Endothelial cell of umbilical vein (primary cell): ENCODE data around the gene PHACTR2. TPM values are rescaled to one million over a fixed set of nuclear protein-coding genes. Genes with fewer than 3 reads are reported as not detected.
A peak's percentile ranks its signal among the peaks of the same experiment; 100 is the strongest.

Experiments used
- BruUV-seq: library from RNA; stranded (reverse); fragments of 400-500 nt; replicated peaks from 2 replicates; lab custom pipeline; 2021; lab: Mats Ljungman, UMichigan
- CTCF ChIA-PET: fragments of 300-600, 350-600 bp; sonication (Branson Sonifier 250); formaldehyde crosslinking; loops from one replicate; lab custom pipeline; 2021; ENCODE audit warnings: antibody characterized with exemption, inconsistent platforms; lab: Charles Lee
- POLR2A ChIA-PET: fragments of 300-600, 350-600 bp; sonication (Branson Sonifier 250); formaldehyde crosslinking; loops from one replicate; lab custom pipeline; 2021; ENCODE audit warnings: antibody characterized with exemption, inconsistent platforms; lab: Charles Lee
- DNase-seq: peaks from one replicate; pipeline ENCODE4 v3.0.0-alpha.2; 2011; ENCODE audit warnings: low read depth, low spot score
- FAIRE-seq: peaks from 2 replicates; lab custom pipeline; 2011; peaks lifted over from hg19 to GRCh38; lab: Jason Lieb, UNC
- H2AFZ ChIP-seq: 2 replicates; pipeline ENCODE4 v1.6.0; 2012; ENCODE audit warnings: low read depth, low read length, control low read depth, inconsistent platforms
- H3K27ac ChIP-seq: 2 replicates; pipeline ENCODE4 v1.5.1; 2011; ENCODE audit warnings: low read depth, mild to moderate bottlenecking, control low read depth, low read length, moderate library complexity; ENCODE audit not compliant: insufficient read depth
- H3K27me3 ChIP-seq, 2 experiments: 2 replicates each; pipeline versions ENCODE4 v1.6.0 to v1.6.1; 2011; ENCODE audit warnings: low read length in 2 of 2, mixed read lengths in 1 of 2; ENCODE audit not compliant: control insufficient read depth in 2 of 2, insufficient read depth in 2 of 2
- H3K36me3 ChIP-seq, 2 experiments: 2 replicates in 1 of 2; 3 replicates in 1 of 2; pipeline ENCODE4 v1.5.1; 2011; ENCODE audit warnings: low read length in 2 of 2, mild to moderate bottlenecking in 1 of 2, moderate library complexity in 1 of 2; ENCODE audit not compliant: control insufficient read depth in 2 of 2, insufficient read depth in 2 of 2; ENCODE audit errors: extremely low read depth in 1 of 2
- H3K4me1 ChIP-seq: 3 replicates; pipeline ENCODE4 v1.5.1; 2011; ENCODE audit warnings: mild to moderate bottlenecking, low read length; ENCODE audit not compliant: control insufficient read depth, insufficient read depth; ENCODE audit errors: extremely low read depth
- H3K4me2 ChIP-seq: 2 replicates; pipeline ENCODE4 v1.6.1; 2011; ENCODE audit warnings: low read length, control low read depth, mixed read lengths; ENCODE audit not compliant: insufficient read depth
- H3K4me3 ChIP-seq, 3 experiments: fragments of 200-600 bp in 1 of 3; sonication (generic), shearing (Covaris generic) in 1 of 3; replicated peaks in 1 of 3; 2 replicates each; pipeline ENCODE4 v1.5.1; 2011 to 2016; ENCODE audit warnings: control low read depth in 3 of 3, low read length in 3 of 3, mild to moderate bottlenecking in 2 of 3, inconsistent platforms in 1 of 3, low read depth in 1 of 3, moderate library complexity in 1 of 3; ENCODE audit not compliant: insufficient read depth in 1 of 3
- H3K79me2 ChIP-seq: 2 replicates; pipeline ENCODE4 v1.6.0; 2012; ENCODE audit warnings: low read length, inconsistent platforms; ENCODE audit not compliant: control insufficient read depth, insufficient read depth
- H3K9ac ChIP-seq: replicated peaks from 2 replicates; pipeline ENCODE3; 2011; ENCODE audit warnings: low read length, control low read depth; ENCODE audit not compliant: insufficient read depth; ENCODE audit errors: extremely low read depth
- H3K9me1 ChIP-seq: replicated peaks from 3 replicates; pipeline ENCODE4 v1.6.0; 2011; ENCODE audit warnings: mild to moderate bottlenecking, low read length; ENCODE audit not compliant: control insufficient read depth, insufficient read depth; ENCODE audit errors: extremely low read depth
- H3K9me3 ChIP-seq: replicated peaks from 2 replicates; pipeline ENCODE4 v1.5.1; 2012; ENCODE audit warnings: low read length, inconsistent platforms; ENCODE audit not compliant: control insufficient read depth, insufficient read depth
- H4K20me1 ChIP-seq: replicated peaks from 2 replicates; pipeline ENCODE3; 2011; ENCODE audit warnings: mild to moderate bottlenecking, low read length; ENCODE audit not compliant: control insufficient read depth, insufficient read depth; ENCODE audit errors: extremely low read depth
- EZH2 ChIP-seq: IDR thresholded peaks from 2 replicates; pipeline ENCODE4 v1.6.1; 2012; ENCODE audit warnings: borderline replicate concordance, low read depth, mild to moderate bottlenecking, moderate library complexity, low read length, inconsistent platforms; ENCODE audit not compliant: severe bottlenecking
- FOS ChIP-seq: IDR thresholded peaks from 2 replicates; pipeline ENCODE4 v1.6.1; 2011; ENCODE audit warnings: mild to moderate bottlenecking, low read length, moderate library complexity, borderline replicate concordance; ENCODE audit not compliant: insufficient read depth
- GATA2 ChIP-seq: IDR thresholded peaks from 2 replicates; pipeline ENCODE4 v1.7.0; 2011; ENCODE audit warnings: low read depth, mild to moderate bottlenecking, moderate library complexity, mixed read lengths, low read length; ENCODE audit not compliant: insufficient read length, insufficient read depth
- JUN ChIP-seq: IDR thresholded peaks from 2 replicates; pipeline ENCODE4 v1.6.1; 2011; ENCODE audit warnings: borderline replicate concordance, low read depth; ENCODE audit not compliant: insufficient read length, insufficient read depth
- MYC ChIP-seq: IDR thresholded peaks from one replicate; pipeline ENCODE4 v1.6.1; 2011; ENCODE audit warnings: mild to moderate bottlenecking, low read depth, low read length
- POLR2AphosphoS5 ChIP-seq: IDR thresholded peaks from 2 replicates; pipeline ENCODE4 v1.6.1; 2012; ENCODE audit warnings: low read depth, mild to moderate bottlenecking, control low read depth, low read length, moderate library complexity; ENCODE audit not compliant: insufficient read depth
- dilution Hi-C: fragments of 300-500 bp; cut with MboI; formaldehyde crosslinking; loops from one replicate; pipeline ENCODE4 v1.15.0; 2019; ENCODE audit warnings: low sequenced_read_pairs; ENCODE audit not compliant: extremely low pct_ligation_motif_present
- intact Hi-C: fragments of 100-400 bp; cut with micrococcal nuclease; formaldehyde crosslinking; loops from one replicate; pipeline ENCODE4 v1.10.0; 2022
- polyA plus RNA-seq, 4 experiments: library from polyadenylated mRNA; depleted of rRNA in 3 of 4; stranded (reverse) in 3 of 4; unstranded in 1 of 4; fragments of >200 nt; gene quantifications; 2 replicates each; pipeline versions ENCODE4 v1.2.1 to v1.2.3, GENCODE V29; 2011 to 2012; ENCODE audit warnings: missing spikeins in 1 of 4
- total RNA-seq: library from RNA; stranded (reverse); gene quantifications from 2 replicates; pipeline ENCODE4 v1.2.3, GENCODE V29; 2021
- TF ChIP-seq, protein P1 (sequence below), 2 donors: IDR thresholded peaks; 1 replicate in 1 of 2; 2 replicates in 1 of 2; pipeline ENCODE4 v1.5.1; 2011; ENCODE audit warnings: low read length in 2 of 2, mild to moderate bottlenecking in 2 of 2, moderate library complexity in 2 of 2, control low read depth in 1 of 2, inconsistent platforms in 1 of 2, low read depth in 1 of 2; ENCODE audit not compliant: insufficient read depth in 1 of 2; ENCODE audit errors: extremely low read depth in 1 of 2
- TF ChIP-seq, protein P2 (sequence below): IDR thresholded peaks from 2 replicates; pipeline ENCODE4 v1.6.1; 2011; ENCODE audit not compliant: insufficient read depth, insufficient read length

The PHACTR2 gene
- total and polyA plus RNA-seq, 2 donors (not counting 3 experiments of a cell fraction or from before 2014, with no cell fraction given) = 16.3 to 178 TPM

DNA sequence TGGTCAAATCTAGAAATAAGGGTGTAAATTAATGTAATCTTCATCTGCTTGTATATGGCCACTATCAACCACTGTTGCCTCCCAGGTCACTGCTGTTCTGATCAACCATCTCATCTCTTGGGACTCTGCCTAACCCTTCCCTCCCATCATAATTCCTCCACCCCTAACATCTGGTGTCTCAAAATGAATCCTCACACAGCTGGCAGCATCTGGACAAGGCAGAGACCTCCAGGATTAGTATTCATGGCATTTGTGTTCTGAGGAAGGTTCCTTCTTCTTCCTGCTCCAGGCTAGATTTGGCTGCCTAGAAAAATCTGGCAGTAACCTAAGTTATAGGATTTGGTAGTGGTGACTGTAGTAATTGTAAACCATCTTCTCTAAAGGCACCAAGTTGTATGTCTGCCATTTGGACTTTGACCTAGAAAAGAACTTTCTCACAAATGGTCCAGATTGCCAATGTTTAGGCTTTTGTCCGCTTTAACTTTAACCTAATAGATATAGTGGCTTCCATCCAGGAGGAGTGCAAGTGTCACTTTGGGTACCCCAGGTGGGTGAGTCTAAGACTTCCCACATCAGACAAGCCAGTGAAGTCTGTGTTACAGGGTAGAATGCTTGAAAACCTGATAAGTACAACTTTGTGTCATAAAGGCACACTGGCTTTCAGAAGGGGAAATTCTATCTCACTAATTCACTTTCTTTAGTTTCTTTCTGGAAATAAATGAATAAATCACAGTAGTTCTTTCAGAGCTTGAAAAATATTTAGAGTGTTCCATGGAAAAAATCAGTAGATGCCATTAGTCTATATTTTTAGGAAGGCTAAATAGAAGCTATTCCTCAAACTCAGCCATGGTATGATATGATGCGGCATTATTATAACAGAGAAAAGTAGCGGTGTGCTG lies 3.0 kb upstream of the PHACTR2 start:
- POLR2A ChIA-PET = no interaction called here
- no TSS peak for BruUV-seq
- TF ChIP-seq POLR2AphosphoS5 = no peak
- no peak for TF ChIP-seq GATA2
- no peak for TF ChIP-seq FOS
- no peak for TF ChIP-seq MYC
- TF ChIP-seq, protein P1, sequence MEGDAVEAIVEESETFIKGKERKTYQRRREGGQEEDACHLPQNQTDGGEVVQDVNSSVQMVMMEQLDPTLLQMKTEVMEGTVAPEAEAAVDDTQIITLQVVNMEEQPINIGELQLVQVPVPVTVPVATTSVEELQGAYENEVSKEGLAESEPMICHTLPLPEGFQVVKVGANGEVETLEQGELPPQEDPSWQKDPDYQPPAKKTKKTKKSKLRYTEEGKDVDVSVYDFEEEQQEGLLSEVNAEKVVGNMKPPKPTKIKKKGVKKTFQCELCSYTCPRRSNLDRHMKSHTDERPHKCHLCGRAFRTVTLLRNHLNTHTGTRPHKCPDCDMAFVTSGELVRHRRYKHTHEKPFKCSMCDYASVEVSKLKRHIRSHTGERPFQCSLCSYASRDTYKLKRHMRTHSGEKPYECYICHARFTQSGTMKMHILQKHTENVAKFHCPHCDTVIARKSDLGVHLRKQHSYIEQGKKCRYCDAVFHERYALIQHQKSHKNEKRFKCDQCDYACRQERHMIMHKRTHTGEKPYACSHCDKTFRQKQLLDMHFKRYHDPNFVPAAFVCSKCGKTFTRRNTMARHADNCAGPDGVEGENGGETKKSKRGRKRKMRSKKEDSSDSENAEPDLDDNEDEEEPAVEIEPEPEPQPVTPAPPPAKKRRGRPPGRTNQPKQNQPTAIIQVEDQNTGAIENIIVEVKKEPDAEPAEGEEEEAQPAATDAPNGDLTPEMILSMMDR (IDR thresholded peaks at IDR 0.05; ENCODE audit: extremely low read depth in 1 of 2, insufficient read depth in 1 of 2, low read depth in 1 of 2, low read length in 2 of 2) = no peak
- TF ChIP-seq, protein P2, sequence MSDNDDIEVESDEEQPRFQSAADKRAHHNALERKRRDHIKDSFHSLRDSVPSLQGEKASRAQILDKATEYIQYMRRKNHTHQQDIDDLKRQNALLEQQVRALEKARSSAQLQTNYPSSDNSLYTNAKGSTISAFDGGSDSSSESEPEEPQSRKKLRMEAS = no peak
- TF ChIP-seq EZH2 = no peak
- TF ChIP-seq JUN = no peak
- H3K36me3 ChIP-seq = no peaks in the 10 kb centered on the region
- intact Hi-C loops = loop anchor here (5.0 kb wide), 2 partner anchors 82 to 162 kb away; partner anchors contain the start of gene FUCA2
- dilution Hi-C loops = no loop called here
- H3K4me3 ChIP-seq = no peak overlapping the region
- DNase-seq = no peak
- CTCF ChIA-PET = interaction anchor here (1.1 to 1.9 kb wide), 2 partner anchors 95 to 99 kb away, joined by 4 to 7 read pairs (median 6); no protein-coding TSS in a partner anchor
- no peak for FAIRE-seq
- peak overlapping the region; percentile 80 for H3K4me2 ChIP-seq
- H2AFZ ChIP-seq = peak overlapping the region; percentile 10
- peaks cover 18% of the 10 kb centered on the region for H3K79me2 ChIP-seq
- H3K4me1 ChIP-seq = peaks cover 31% of the 10 kb centered on the region
- H3K27ac ChIP-seq = peak overlapping the region; percentile 82
- no peaks in the 10 kb centered on the region for H3K27me3 ChIP-seq
- H4K20me1 ChIP-seq = no peaks in the 10 kb centered on the region
- H3K9ac ChIP-seq = peak overlapping the region; percentile 56
- no peaks in the 10 kb centered on the region for H3K9me1 ChIP-seq
- H3K9me3 ChIP-seq = no peaks in the 10 kb centered on the region
